ENCODE results near the gene HDHD2.
A peak's percentile ranks its signal among the peaks of the same experiment; 100 is the strongest.

Gene HDHD2

DNA sequence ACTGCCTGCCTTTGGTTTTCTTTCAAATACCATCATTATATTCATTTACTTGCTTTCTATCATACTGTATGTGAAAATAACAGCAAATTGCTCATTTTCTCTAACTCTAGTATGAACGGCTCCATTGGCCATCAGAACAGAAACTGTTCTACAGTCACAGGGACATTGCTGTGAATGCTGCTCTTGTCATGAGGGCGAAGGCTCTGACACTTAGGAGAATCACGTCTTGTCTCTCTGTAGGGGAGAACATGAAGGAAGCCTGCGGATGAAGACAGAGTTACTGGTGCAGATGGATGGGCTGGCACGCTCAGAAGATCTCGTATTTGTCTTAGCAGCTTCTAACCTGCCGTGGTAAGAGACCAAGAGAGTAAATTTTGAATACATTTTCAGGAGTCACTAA, 73.2 kb downstream of the HDHD2 start:
- no peak for DNase-seq (ENCODE audit: low read depth)
- H3K4me3 ChIP-seq (ENCODE audit: control insufficient read depth, low read depth, low read length): no peak overlapping the region
- TF ChIP-seq, protein P1, sequence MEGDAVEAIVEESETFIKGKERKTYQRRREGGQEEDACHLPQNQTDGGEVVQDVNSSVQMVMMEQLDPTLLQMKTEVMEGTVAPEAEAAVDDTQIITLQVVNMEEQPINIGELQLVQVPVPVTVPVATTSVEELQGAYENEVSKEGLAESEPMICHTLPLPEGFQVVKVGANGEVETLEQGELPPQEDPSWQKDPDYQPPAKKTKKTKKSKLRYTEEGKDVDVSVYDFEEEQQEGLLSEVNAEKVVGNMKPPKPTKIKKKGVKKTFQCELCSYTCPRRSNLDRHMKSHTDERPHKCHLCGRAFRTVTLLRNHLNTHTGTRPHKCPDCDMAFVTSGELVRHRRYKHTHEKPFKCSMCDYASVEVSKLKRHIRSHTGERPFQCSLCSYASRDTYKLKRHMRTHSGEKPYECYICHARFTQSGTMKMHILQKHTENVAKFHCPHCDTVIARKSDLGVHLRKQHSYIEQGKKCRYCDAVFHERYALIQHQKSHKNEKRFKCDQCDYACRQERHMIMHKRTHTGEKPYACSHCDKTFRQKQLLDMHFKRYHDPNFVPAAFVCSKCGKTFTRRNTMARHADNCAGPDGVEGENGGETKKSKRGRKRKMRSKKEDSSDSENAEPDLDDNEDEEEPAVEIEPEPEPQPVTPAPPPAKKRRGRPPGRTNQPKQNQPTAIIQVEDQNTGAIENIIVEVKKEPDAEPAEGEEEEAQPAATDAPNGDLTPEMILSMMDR (conservative IDR thresholded peaks at IDR 0.05; ENCODE audit: control insufficient read depth, insufficient read depth, low read depth, low read length): no peak

DNA sequence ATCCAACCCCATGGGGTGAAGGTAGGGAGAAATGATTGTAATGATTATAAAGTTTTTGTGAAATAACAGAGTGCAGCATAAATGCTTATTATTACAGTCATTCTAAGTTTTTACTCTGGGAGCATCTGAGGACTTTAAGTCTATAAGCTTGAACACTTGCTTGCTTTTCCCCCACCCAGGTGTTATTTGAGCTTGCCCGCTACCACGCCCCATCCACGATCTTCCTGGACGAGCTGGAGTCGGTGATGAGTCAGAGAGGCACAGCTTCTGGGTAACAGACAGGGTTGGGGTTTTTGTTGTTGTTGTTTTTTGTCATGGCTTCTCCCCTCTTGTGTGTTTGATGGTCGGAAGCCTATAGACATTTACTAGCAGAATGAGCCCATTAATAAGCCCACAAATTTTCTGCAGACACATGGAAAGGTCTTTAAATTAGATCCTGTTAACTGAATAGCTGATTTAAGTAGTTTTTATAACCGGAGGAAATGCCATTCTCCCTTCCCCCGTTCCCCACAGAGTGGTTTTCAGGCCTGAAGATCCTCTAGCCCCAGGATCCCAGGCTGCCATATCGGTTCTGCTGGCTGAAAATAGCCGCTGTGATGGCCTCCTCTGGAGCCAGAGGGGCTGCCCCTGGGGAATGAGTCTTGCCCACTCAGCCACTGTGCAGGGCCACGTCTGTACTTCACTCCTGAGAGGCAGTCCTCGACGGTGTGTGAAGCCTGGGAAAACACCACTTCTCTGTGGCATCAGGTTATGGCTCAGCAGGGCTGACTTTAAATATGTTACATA, 75.0 kb downstream of the HDHD2 start:
- TF ChIP-seq, protein P1 (conservative IDR thresholded peaks at IDR 0.05; ENCODE audit: control insufficient read depth, insufficient read depth, low read depth, low read length): no peak
- DNase-seq (ENCODE audit: low read depth): peak; percentile 30
- H3K4me3 ChIP-seq (ENCODE audit: control insufficient read depth, low read depth, low read length): no peak overlapping the region

DNA sequence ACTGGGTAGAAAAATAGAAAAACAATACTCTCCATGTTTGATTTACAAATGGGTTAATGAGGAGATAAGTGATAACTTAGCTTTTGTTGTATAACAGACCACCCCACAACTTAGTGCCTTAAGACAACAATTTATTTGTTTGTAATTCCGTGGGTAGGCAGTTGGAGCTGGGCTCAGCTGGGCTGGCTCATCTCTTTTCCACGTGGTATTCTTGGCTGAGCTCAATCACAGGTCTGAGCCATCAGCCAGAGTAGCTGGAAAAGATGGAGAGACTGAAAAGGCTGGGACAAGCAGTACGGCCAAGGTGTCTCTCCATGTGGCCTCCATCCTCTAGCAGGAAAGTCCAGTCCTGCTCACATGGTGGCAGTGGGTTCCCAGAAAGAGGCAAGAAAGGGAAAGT, 82.7 kb downstream of the HDHD2 start:
- no peak overlapping the region for H3K4me3 ChIP-seq (ENCODE audit: control insufficient read depth, low read depth, low read length)
- DNase-seq (ENCODE audit: low read depth): no peak
- TF ChIP-seq, protein P1 (conservative IDR thresholded peaks at IDR 0.05; ENCODE audit: control insufficient read depth, insufficient read depth, low read depth, low read length): no peak

DNA sequence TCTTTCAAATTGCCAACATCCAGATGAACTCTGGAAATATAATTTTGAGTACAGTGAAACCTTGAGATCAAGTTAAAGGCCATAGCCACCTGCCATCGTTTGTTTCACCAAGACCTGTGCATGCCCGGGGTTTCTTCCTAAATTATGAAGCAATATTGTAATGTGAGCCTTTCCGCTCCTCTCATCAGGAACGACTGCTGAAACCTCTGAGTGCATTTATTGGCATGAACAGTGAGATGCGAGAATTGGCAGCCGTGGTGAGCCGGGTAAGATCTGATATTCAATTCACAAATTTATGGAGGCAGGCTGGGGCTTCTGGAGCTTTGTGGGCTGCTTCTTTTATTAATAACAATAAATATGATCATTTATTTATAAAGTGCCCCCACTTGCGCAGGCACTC, 87.2 kb downstream of the HDHD2 start:
- no peak overlapping the region for H3K4me3 ChIP-seq (ENCODE audit: control insufficient read depth, low read depth, low read length)
- no peak for DNase-seq (ENCODE audit: low read depth)
- TF ChIP-seq, protein P1 (conservative IDR thresholded peaks at IDR 0.05; ENCODE audit: control insufficient read depth, insufficient read depth, low read depth, low read length): no peak

DNA sequence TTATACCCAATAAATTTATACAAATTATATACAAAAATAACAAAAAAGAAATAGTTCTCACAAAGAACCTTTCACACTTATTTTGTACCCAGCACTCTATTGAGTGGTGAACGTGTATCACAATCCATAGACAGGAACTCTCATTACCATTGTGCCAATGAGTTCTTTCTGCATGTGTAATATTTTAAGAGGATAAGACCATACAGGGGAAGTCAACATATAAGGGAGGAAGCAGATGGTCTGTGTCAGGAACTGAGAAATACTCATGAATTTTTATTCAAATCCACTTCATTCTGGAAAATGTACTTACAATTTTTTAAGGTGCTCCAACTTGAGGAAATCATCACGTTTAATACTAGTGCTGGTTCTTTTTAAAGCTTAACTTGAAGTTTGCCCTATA, 87.8 kb downstream of the HDHD2 start:
- no peak overlapping the region for H3K4me3 ChIP-seq (ENCODE audit: control insufficient read depth, low read depth, low read length)
- TF ChIP-seq, protein P1 (conservative IDR thresholded peaks at IDR 0.05; ENCODE audit: control insufficient read depth, insufficient read depth, low read depth, low read length): no peak
- DNase-seq (ENCODE audit: low read depth): no peak

All from fibroblast of mammary gland (primary cell).